ENCODE data around the gene CATSPERD. TPM values are rescaled to one million over a fixed set of nuclear protein-coding genes. Genes with fewer than 3 reads are reported as not detected.

The CATSPERD gene
- total RNA-seq, 3 donors from 2014 or later: not detected

DNA sequence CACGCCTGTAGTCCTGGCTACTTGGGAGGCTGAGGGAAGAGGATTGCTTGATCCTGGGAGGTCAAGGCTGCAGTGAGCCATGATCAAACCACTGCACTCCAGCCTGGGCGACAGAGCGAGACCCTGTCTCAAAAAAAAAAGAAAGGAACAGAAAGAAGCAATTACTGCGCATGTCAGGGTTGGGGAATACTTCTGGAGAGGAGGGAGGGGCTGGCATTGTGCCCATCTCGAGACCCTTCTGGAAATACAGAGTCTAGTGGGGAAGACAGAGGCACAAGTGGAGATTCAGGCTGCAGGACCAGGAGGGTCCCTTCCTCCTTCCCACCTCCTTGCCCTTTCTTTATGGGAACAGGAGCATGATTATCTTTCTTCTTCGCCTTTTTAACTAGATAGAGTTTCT lies 33.3 kb downstream of the CATSPERD start:
- TF ChIP-seq, protein P1, sequence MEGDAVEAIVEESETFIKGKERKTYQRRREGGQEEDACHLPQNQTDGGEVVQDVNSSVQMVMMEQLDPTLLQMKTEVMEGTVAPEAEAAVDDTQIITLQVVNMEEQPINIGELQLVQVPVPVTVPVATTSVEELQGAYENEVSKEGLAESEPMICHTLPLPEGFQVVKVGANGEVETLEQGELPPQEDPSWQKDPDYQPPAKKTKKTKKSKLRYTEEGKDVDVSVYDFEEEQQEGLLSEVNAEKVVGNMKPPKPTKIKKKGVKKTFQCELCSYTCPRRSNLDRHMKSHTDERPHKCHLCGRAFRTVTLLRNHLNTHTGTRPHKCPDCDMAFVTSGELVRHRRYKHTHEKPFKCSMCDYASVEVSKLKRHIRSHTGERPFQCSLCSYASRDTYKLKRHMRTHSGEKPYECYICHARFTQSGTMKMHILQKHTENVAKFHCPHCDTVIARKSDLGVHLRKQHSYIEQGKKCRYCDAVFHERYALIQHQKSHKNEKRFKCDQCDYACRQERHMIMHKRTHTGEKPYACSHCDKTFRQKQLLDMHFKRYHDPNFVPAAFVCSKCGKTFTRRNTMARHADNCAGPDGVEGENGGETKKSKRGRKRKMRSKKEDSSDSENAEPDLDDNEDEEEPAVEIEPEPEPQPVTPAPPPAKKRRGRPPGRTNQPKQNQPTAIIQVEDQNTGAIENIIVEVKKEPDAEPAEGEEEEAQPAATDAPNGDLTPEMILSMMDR (IDR thresholded peaks at IDR 0.05): no peak
- no peak for DNase-seq
- H3K4me1 ChIP-seq (ENCODE audit: low read depth): no peaks in the 10 kb centered on the region
- no peaks in the 10 kb centered on the region for H3K36me3 ChIP-seq (ENCODE audit: low read depth)
- ATAC-seq: no peak
- H3K4me3 ChIP-seq: no peak overlapping the region
- H3K9me3 ChIP-seq: no peaks in the 10 kb centered on the region
- intact Hi-C loops (cut with DNase I, micrococcal nuclease): no loop called here

DNA sequence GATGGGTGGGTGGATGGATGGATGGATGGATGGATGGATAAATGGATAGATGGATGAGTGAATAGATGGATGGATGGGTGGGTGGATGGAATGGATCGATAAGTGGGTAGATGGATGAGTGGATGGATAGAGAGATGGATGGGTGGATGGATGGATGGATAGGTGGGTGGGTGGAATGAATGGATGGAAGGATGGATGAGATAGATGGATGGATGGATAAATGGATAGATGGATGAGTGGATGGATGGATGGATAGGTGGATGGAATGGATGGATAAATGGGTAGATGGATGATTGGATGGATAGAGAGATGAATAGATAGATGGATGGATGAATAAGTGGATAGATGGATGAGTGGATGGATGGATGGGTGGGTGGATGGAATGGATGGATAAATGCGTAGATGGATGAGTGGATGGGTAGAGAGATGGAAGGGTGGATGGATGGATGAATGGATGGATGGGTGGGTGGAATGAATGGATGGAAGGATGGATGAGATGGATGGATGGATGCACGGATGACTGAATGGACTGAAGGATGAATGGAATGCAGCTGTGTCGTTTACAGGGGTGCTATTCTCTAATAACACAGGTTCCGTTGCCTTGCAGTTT lies 42.3 kb downstream of the CATSPERD start:
- TF ChIP-seq, protein P1 (IDR thresholded peaks at IDR 0.05): no peak
- intact Hi-C loops (cut with DNase I, micrococcal nuclease): no loop called here
- Histone ChIP-seq H3K4me3 (no peak overlapping the region), H3K9me3 (no peaks in the 10 kb centered on the region), H3K4me1 (ENCODE audit: low read depth) (no peaks in the 10 kb centered on the region), H3K36me3 (ENCODE audit: low read depth) (no peaks in the 10 kb centered on the region)
- no peak for DNase-seq
- no peak for ATAC-seq

DNA sequence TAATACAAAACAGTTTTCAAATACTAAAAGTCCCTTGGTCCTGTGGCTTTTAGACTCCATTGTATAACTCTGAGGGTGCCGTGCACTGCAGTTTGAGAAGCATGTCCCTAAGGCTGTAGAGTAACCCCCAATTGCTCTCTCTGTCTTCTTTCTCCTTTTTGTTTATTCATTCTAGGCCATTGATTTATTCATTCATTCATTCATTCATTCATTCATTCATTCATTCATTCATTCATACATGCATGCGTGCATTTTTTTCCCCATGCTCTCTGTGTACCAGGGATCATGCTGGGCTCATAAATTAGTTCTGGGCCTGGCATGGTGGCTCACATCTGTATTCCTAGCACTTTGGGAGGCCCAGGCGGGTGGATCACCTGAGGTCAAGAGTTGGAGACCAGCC lies 44.8 kb downstream of the CATSPERD start:
- TF ChIP-seq, protein P1 (IDR thresholded peaks at IDR 0.05): no peak
- intact Hi-C loops (cut with DNase I, micrococcal nuclease): no loop called here
- H3K4me1 ChIP-seq (ENCODE audit: low read depth): no peaks in the 10 kb centered on the region
- no peak overlapping the region for H3K4me3 ChIP-seq
- ATAC-seq: no peak
- no peaks in the 10 kb centered on the region for H3K9me3 ChIP-seq
- H3K36me3 ChIP-seq (ENCODE audit: low read depth): no peaks in the 10 kb centered on the region
- no peak for DNase-seq

DNA sequence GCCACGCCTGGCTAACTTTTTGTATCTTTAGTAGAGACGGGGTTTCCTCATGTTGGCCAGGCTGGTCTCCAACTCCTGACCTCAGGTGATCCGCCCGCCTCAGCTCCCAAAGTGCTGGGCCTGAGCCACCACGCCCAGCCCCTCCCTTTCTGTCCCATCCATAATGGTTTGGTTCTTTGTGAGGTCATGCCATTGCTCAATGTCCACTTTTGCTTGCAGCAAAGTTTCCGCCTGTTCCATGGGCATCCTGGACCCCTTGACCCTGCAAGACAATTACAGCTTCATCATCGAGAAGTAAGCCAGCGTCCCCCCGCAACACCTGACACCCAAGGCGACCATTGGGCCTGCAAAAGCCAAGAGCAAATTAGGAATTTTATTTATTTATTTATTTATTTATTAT lies 47.5 kb downstream of the CATSPERD start:
- no peaks in the 10 kb centered on the region for H3K36me3 ChIP-seq (ENCODE audit: low read depth)
- DNase-seq (no peak), ATAC-seq (no peak)
- TF ChIP-seq, protein P1 (IDR thresholded peaks at IDR 0.05): no peak
- no peak overlapping the region for H3K4me3 ChIP-seq
- no peaks in the 10 kb centered on the region for H3K9me3 ChIP-seq
- intact Hi-C loops (cut with DNase I, micrococcal nuclease): no loop called here
- H3K4me1 ChIP-seq (ENCODE audit: low read depth): no peaks in the 10 kb centered on the region

DNA sequence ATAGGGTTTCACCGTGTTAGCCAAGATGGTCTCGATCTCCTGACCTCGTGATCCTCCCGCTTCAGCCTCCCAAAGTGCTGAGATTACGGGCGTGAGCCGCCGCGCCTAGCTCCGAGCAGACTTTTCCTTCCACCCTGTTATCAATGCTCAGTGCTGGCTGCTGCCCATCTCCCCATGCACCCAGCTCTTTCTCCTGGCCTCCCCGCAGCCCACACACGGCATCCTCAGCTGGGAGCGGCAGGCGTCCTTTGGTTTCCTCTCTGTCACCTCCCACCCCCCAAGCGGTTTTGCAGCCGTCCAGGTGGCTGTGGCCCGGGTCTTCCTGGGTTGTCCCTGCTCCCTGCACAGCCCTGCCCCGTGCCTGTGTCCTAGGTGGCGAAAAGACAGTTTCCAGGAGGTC lies 52.0 kb downstream of the CATSPERD start:
- Histone ChIP-seq H3K4me1 (ENCODE audit: low read depth) (no peaks in the 10 kb centered on the region), H3K4me3 (no peak overlapping the region), H3K9me3 (no peaks in the 10 kb centered on the region), H3K36me3 (ENCODE audit: low read depth) (no peaks in the 10 kb centered on the region)
- TF ChIP-seq, protein P1 (IDR thresholded peaks at IDR 0.05): no peak
- no peak for DNase-seq
- no peak for ATAC-seq
- intact Hi-C loops (cut with DNase I, micrococcal nuclease): no loop called here

DNA sequence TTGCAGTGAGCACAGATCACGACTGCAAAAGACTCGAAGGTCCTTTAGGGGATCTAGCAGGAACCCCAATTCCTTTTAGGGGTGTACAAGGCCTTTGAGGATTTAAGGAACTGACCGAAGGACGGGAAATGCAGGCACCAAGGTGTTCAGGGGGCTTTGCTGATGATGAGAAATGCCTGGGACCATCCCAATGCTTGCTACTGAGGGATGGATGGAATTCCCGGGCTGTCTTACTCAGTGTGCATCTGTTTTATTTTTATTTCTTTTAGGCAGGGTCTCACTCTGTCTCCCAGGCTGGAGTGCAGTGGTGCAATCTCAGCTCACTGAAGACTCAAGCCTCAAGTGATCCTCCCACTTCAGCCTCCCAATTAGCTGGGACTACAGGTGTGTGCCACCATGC lies 52.8 kb downstream of the CATSPERD start:
- Histone ChIP-seq H3K4me3 (no peak overlapping the region), H3K9me3 (no peaks in the 10 kb centered on the region), H3K4me1 (ENCODE audit: low read depth) (no peaks in the 10 kb centered on the region), H3K36me3 (ENCODE audit: low read depth) (no peaks in the 10 kb centered on the region)
- DNase-seq (no peak), ATAC-seq (no peak)
- TF ChIP-seq, protein P1 (IDR thresholded peaks at IDR 0.05): no peak
- intact Hi-C loops (cut with DNase I, micrococcal nuclease): no loop called here
